Measurements from ENCODE around the gene ARL8A. TPM values are rescaled to one million over a fixed set of nuclear protein-coding genes. Genes with fewer than 3 reads are reported as not detected.

ARL8A gene
- total RNA-seq, 1 donor from 2014 or later: 95.1 TPM

GRCh38 chr1:202127836-202128622 lies 16.5 kb downstream of the ARL8A start:
- no peak for DNase-seq (ENCODE audit: low spot score)
- Mint-ChIP-seq H3K27ac (ENCODE audit: unreplicated experiment) (no peak overlapping the region), H3K4me1 (ENCODE audit: low read depth) (no peaks in the 10 kb centered on the region), H3K9me3 (ENCODE audit: low read depth) (no peaks in the 10 kb centered on the region), H3K4me3 (ENCODE audit: unreplicated experiment) (no peak overlapping the region), H3K36me3 (ENCODE audit: low read depth) (peaks cover 7% of the 10 kb centered on the region), H3K27me3 (ENCODE audit: low read depth) (peaks cover 3% of the 10 kb centered on the region)
- no peak for TF ChIP-seq CTCF (IDR thresholded peaks at IDR 0.05)

- H3K36me3 Mint-ChIP-seq (ENCODE audit: low read depth): no peaks in the 10 kb centered on the region
- no peak overlapping the region for H3K27ac Mint-ChIP-seq (ENCODE audit: unreplicated experiment)
- H3K4me3 Mint-ChIP-seq (ENCODE audit: unreplicated experiment): no peak overlapping the region
- TF ChIP-seq CTCF (IDR thresholded peaks at IDR 0.05): no peak
- no peaks in the 10 kb centered on the region for H3K4me1 Mint-ChIP-seq (ENCODE audit: low read depth)
- H3K9me3 Mint-ChIP-seq (ENCODE audit: low read depth): no peaks in the 10 kb centered on the region
- DNase-seq (ENCODE audit: low spot score): no peak
- peaks cover 3% of the 10 kb centered on the region for H3K27me3 Mint-ChIP-seq (ENCODE audit: low read depth)
These were observed 17.5 kb downstream of the ARL8A start for GRCh38 chr1:202127061-202127460.

- H3K4me3 Mint-ChIP-seq (ENCODE audit: unreplicated experiment): no peak overlapping the region
- no peaks in the 10 kb centered on the region for H3K9me3 Mint-ChIP-seq (ENCODE audit: low read depth)
- no peak for DNase-seq (ENCODE audit: low spot score)
- no peaks in the 10 kb centered on the region for H3K4me1 Mint-ChIP-seq (ENCODE audit: low read depth)
- TF ChIP-seq CTCF (IDR thresholded peaks at IDR 0.05): no peak
- H3K27me3 Mint-ChIP-seq (ENCODE audit: low read depth): peaks cover 3% of the 10 kb centered on the region
- no peaks in the 10 kb centered on the region for H3K36me3 Mint-ChIP-seq (ENCODE audit: low read depth)
- H3K27ac Mint-ChIP-seq (ENCODE audit: unreplicated experiment): no peak overlapping the region
These were observed 18.1 kb downstream of the ARL8A start for GRCh38 chr1:202126426-202126825.

GRCh38 chr1:202125611-202126010 lies 18.9 kb downstream of the ARL8A start:
- no peak for DNase-seq (ENCODE audit: low spot score)
- no peak for TF ChIP-seq CTCF (IDR thresholded peaks at IDR 0.05)
- H3K4me1 Mint-ChIP-seq (ENCODE audit: low read depth): no peaks in the 10 kb centered on the region
- peaks cover 3% of the 10 kb centered on the region for H3K27me3 Mint-ChIP-seq (ENCODE audit: low read depth)
- H3K27ac Mint-ChIP-seq (ENCODE audit: unreplicated experiment): no peak overlapping the region
- H3K9me3 Mint-ChIP-seq (ENCODE audit: low read depth): no peaks in the 10 kb centered on the region
- H3K36me3 Mint-ChIP-seq (ENCODE audit: low read depth): no peaks in the 10 kb centered on the region
- H3K4me3 Mint-ChIP-seq (ENCODE audit: unreplicated experiment): no peak overlapping the region

- Mint-ChIP-seq H3K27me3 (ENCODE audit: low read depth) (peaks cover 3% of the 10 kb centered on the region), H3K36me3 (ENCODE audit: low read depth) (no peaks in the 10 kb centered on the region), H3K9me3 (ENCODE audit: low read depth) (no peaks in the 10 kb centered on the region), H3K4me3 (ENCODE audit: unreplicated experiment) (no peak overlapping the region), H3K27ac (ENCODE audit: unreplicated experiment) (no peak overlapping the region), H3K4me1 (ENCODE audit: low read depth) (no peaks in the 10 kb centered on the region)
- no peak for TF ChIP-seq CTCF (IDR thresholded peaks at IDR 0.05)
- no peak for DNase-seq (ENCODE audit: low spot score)
These were observed 20.4 kb downstream of the ARL8A start for GRCh38 chr1:202124142-202124541.
